AG04449 (cell line): ENCODE data around the gene DLG1.

Experiments used
- CTCF ChIA-PET: fragments of 350-600 bp; formaldehyde crosslinking; extraction: SDS; loops from one replicate; lab custom pipeline; 2021; ENCODE audit warnings: antibody characterized with exemption; lab: Yijun Ruan, JAX
- POLR2A ChIA-PET: fragments of 400-600, 350-600 bp; formaldehyde crosslinking; extraction: SDS; loops from one replicate; lab custom pipeline; 2020; ENCODE audit warnings: antibody characterized with exemption, inconsistent platforms; lab: Yijun Ruan, JAX
- DNase-seq: peaks from one replicate; pipeline ENCODE4 v3.0.0-alpha.2; 2010; ENCODE audit warnings: low read depth, low spot score
- H3K4me3 ChIP-seq: 2 replicates; pipeline ENCODE4 v1.5.1; 2011; ENCODE audit warnings: low read depth, mild to moderate bottlenecking, control low read depth, low read length
- TF ChIP-seq, protein P1 (sequence below): IDR thresholded peaks from one replicate; pipeline ENCODE4 v1.5.1; 2011; ENCODE audit warnings: mild to moderate bottlenecking, moderate library complexity, low read length, control low read depth, inconsistent platforms; ENCODE audit not compliant: insufficient read depth; ENCODE audit errors: missing control alignments

Gene DLG1

DNA sequence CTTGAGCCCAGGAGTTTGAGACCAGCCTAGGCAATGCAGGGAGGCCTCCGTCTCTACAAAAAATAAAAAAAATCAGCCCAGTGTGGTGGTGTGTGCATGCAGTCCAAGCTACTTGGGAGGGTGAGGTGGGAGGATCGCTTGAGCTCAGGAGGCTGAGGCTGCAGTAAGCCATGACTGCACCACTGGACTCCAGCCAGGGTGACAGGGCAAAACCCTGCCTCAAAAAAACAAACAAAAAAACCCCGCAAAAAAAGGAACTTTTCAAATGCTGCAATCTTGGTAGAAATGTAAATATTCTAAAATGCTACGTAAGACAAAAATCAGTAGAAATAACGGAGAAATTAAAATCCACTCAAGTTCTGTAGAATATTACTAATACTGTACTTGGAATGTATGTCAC, 160.7 kb downstream of the DLG1 start:
- ChIA-PET POLR2A (no interaction called here), CTCF (interaction anchor here (1.7 kb wide), 1 partner anchor 108 kb away, joined by 4 read pairs; the partner anchor contains the start of gene MELTF)
- no peak overlapping the region for H3K4me3 ChIP-seq
- TF ChIP-seq, protein P1, sequence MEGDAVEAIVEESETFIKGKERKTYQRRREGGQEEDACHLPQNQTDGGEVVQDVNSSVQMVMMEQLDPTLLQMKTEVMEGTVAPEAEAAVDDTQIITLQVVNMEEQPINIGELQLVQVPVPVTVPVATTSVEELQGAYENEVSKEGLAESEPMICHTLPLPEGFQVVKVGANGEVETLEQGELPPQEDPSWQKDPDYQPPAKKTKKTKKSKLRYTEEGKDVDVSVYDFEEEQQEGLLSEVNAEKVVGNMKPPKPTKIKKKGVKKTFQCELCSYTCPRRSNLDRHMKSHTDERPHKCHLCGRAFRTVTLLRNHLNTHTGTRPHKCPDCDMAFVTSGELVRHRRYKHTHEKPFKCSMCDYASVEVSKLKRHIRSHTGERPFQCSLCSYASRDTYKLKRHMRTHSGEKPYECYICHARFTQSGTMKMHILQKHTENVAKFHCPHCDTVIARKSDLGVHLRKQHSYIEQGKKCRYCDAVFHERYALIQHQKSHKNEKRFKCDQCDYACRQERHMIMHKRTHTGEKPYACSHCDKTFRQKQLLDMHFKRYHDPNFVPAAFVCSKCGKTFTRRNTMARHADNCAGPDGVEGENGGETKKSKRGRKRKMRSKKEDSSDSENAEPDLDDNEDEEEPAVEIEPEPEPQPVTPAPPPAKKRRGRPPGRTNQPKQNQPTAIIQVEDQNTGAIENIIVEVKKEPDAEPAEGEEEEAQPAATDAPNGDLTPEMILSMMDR: no peak
- DNase-seq: no peak

DNA sequence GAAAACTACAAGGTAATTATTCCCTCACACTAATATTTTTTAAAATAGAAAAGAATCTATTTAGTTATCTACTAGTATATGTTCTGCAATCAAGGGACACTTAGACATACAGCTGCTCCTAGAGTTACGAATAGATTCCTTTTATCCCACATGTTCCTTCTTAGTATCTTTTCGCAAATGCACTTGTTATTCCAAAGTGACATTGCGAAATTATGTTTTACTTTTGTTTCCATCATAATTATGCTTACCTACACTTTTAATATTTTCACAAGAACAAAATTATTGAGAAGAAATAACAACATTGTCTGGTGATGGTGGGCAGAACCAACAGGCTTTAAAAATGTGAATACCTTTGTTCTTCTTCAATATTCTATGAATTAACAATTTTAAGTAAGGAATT, 161.7 kb downstream of the DLG1 start:
- TF ChIP-seq, protein P1: no peak
- H3K4me3 ChIP-seq: no peak overlapping the region
- no peak for DNase-seq
- ChIA-PET POLR2A (no interaction called here), CTCF (no interaction called here)

DNA sequence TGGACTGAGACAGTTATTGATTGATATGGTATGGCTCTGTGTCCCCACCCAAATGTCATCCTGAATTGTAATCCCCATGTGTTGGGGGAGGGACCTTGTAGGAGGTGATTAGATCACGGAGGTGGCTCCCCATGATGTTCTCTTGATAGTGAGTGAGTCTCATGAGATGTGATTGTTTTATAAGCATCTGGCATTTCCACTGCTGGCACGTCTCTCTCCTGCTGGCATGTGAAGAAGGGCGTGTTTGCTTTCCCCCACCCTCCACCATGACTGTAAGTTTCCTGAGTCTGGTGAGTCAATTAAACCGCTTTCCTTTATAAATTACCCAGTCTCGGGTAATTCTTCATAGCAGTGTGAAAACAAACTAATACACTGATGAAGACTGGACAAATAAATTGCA, 163.2 kb downstream of the DLG1 start:
- H3K4me3 ChIP-seq: no peak overlapping the region
- DNase-seq: no peak
- CTCF ChIA-PET: interaction anchor here (0.6 to 1.3 kb wide), 5 partner anchors 9 to 133 kb away, joined by 3 to 4 read pairs (median 3); no protein-coding TSS in a partner anchor
- POLR2A ChIA-PET: no interaction called here
- TF ChIP-seq, protein P1: no peak

DNA sequence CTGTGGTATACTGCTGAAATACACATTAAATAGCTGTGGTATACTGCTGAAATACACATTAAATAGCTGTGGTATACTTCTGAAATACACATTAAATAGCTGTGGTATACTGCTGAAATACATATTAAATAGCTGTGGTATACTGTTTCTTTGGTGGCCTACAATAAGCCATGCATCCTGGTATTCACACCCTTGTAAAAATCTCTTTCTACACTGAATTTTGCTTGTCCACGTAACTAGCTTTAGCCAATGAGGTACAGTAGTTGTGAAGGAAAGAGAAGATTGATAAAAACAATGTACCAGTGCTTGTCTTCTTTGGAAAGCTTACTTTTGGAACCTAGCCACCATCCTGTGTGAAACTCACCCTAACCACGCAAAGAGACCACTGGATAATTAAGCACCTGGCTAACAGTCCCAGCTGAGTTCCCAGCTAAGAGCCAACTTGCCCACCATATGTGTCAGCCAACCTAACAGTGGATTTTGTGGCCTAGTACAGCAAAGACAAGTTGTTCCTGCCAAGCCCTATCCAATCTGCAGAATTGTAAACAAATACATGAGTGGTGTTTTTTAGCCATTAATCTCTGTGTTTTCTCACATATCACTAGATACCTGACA, 165.4 kb downstream of the DLG1 start:
- no peak overlapping the region for H3K4me3 ChIP-seq
- no peak for DNase-seq
- ChIA-PET POLR2A (no interaction called here), CTCF (interaction anchor here (0.6 kb wide), 1 partner anchor 9 kb away, joined by 3 read pairs; no protein-coding TSS in a partner anchor)
- TF ChIP-seq, protein P1: no peak

DNA sequence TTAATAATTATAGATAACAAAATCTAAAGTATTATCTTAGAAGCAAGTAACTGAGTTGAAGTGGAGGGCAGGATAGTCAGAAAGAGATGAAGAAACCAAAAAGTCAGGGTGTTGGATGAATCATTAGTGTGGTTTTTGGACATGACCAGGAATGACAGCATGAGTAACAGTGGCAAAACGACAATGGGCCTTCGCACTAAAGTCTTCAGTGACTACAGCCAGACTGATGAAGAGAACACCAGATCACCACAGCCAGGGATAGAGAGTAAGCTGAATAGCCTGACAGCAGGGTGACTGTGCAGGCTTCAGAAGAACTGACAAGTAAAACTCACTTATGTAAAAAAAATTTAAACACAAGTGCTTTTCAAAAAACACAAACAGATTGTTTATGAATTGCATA, 172.8 kb downstream of the DLG1 start:
- POLR2A ChIA-PET: no interaction called here
- H3K4me3 ChIP-seq: no peak overlapping the region
- no peak for DNase-seq
- CTCF ChIA-PET: no interaction called here
- TF ChIP-seq, protein P1: no peak

DNA sequence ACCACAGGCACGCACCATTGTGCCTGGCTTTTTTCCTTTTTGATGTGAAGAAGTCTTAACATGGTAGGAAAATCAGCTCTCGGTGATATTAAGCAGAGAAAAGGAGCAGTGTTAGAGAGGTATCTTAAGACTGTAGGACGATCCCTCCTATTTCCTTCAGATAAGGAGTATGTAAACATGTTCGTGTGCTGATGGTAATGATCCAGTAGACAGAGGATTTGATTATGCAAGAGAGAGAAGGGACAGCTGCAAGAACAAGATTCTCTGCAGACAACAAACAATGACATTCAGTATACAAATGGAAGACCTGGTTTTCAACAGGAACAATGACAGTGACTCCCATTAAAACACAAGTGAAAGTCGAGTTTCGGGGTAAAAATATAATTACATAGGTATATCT, 173.7 kb downstream of the DLG1 start:
- no peak overlapping the region for H3K4me3 ChIP-seq
- DNase-seq: no peak
- TF ChIP-seq, protein P1: no peak
- POLR2A ChIA-PET: no interaction called here
- CTCF ChIA-PET: interaction anchor here (1.0 kb wide), 1 partner anchor 8 kb away, joined by 3 read pairs; no protein-coding TSS in a partner anchor
